Lung microvascular endothelial cell (primary cell): Measurements from ENCODE around the gene USP34. TPM values are rescaled to one million over a fixed set of nuclear protein-coding genes. Genes with fewer than 3 reads are reported as not detected.
"Not testable (repeated sequence)": the region's sequence is repeated elsewhere in the genome, so short reads cannot be mapped to it uniquely, and the experiment has no call there.

Source experiments
- DNase-seq, 2 donors: peaks; one replicate each; pipeline versions ENCODE4 v3.0.0 to v3.0.0-alpha.2; 2010; ENCODE audit warnings: low read depth in 2 of 2
- total RNA-seq: library from RNA; depleted of rRNA; stranded (reverse); fragments of >200 nt; gene quantifications from 2 replicates; pipeline ENCODE4 v1.2.1, GENCODE V29; 2014

Gene USP34
- total RNA-seq, 1 donor from 2014 or later, result 91.5 TPM

- peak in 1 of 2 donors; percentile 67 for DNase-seq
Observed at GRCh38 chr2:61254536-61254935, 216.4 kb downstream of the USP34 start.

- peak in 1 of 2 donors; percentile 19 for DNase-seq
Observed at GRCh38 chr2:61253136-61253535, 217.8 kb downstream of the USP34 start.

- DNase-seq, result no peak
Observed at GRCh38 chr2:61252031-61252430, 218.9 kb downstream of the USP34 start.

DNA sequence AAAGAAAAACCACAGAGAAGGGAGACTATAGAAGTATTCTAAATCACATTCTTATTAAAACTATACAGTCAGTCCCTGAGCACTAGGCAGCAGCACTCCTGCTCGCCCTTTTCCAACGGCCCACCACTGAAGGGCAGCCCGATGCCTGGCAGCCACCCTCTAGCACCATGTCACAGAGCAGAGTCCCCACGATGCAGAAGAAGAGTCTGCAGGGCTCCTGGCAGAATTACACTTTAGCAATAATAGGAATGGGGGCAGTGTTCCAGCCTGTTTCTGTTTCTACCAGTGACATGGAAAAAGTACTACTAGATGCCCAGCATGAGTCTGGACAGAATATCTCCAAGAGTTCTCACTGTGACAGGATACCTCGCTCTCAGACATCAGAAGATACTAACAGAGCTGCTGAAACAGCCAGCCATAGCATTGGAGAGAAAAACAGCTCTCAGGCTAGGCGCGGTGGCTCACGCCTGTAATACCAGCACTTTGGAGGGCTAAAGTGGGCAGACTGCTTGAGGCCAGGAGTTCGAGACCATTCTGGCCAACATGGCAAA, 221.3 kb downstream of the USP34 start:
- DNase-seq, result no peak

DNA sequence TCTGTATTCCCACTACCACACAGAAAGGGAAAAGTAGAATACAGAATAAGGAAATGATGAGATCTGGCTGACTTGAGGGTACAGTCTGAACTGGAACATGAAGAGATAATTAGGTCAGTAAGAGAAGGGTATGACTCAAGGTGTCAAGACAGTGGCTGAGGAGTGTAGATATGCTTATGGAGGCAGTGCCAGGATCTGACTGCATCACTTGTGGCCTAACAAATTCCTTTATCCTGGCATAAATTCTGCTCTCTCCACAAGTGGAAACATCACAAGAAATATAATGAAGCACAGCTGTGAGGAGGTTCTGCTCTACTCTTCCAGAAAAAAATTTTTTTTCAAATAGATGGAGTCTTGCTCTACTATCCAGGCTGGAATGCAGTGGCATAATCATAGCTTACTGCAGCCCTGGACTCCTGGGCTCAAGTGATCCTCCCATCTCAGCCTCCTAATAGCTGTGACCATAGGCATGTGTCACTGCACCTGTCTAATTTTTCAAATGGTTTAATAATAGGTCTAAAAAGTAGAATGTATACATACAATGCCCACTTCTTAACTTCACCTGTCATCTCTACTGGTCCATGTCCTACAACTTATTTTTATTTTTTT, 223.6 kb downstream of the USP34 start:
- DNase-seq, result peak in 1 of 2 donors; percentile 20

GRCh38 chr2:61244694-61245093, 226.2 kb downstream of the USP34 start:
- DNase-seq, result no peak

DNA sequence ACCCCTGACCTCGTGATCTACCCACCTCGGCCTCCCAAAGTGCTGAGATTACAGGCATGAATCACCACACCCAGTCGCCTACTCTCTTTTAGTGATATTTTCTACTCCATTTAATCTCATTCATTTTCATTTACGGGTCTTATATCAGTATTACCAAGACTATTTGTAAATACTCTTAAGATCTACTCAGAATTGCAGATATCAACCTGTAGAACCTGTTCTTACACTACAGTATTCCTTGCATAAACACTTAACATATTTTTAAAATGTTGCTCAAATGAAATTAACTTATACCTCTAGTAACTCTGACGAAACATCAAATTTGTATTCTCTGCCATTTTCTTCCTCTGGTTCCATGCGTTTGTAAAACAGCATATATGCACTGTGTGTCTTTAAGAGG, 229.6 kb downstream of the USP34 start:
- no peak for DNase-seq

- DNase-seq, result peak in 1 of 2 donors; percentile 18
Observed at GRCh38 chr2:61238219-61239012, 232.5 kb downstream of the USP34 start.

DNA sequence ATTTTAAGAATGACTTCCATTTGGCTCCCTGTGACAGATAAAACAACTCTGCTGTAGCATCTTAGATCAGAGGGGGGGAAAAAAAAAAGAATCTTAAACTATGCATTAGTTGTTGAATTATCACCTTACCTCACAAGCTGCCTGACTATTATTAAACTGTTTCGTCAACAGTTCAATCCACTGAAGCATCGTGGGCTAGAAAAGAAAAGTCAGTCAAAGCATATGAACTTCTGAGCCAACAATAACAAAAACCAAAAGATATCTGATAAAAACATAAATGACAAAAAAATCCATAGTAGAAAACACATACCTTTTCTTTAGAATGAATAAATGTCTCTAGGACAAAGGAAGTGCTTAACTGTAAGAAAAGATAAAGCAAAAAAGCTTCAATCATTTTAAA, 235.2 kb downstream of the USP34 start:
- DNase-seq, result peak in 1 of 2 donors; percentile 61

- no peak for DNase-seq
Observed at GRCh38 chr2:61233581-61233980, 237.3 kb downstream of the USP34 start.

DNA sequence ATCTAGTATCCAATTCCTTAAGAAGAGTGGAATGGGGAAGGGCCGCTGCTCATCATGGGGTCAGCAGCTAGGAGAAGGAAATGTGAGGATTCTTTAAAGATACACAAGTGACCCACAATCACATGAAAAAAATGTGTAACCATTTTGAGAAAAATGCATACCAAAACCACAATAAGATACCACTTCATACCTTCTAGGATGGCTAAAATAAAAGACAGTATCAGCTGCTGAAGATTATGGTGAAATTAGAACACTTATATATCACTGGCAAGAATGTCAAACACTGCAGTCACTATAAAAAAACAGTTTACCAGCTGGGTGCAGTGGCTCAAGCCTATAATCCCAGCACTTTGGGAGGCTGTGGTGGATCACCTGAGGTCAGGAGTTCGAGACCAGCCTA, 241.0 kb downstream of the USP34 start:
- DNase-seq, result no peak

DNA sequence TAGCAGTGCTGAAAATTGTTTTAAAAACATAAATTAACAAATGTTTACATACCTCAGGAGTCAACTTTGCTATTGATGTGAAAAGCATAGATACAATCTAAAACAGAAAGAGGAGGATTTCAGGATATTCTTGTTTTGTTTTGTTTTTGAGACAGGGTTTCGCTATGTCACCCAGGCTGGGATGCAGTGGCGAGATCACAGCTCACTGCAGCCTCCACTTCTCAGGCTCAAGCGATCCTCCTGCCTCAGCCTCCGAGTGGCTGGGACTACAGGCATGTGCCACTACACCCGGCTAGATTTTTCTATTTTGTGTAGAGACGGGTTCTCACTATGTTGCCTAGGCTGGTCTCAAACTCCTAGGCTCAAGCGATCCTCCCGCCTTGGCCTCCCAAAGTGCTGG, 248.3 kb downstream of the USP34 start:
- DNase-seq, result no peak

GRCh38 chr2:61221819-61222218, 249.1 kb downstream of the USP34 start:
- DNase-seq, result no peak

- no peak for DNase-seq
Observed at GRCh38 chr2:61220768-61221167, 250.1 kb downstream of the USP34 start.

GRCh38 chr2:61218817-61219170, 252.1 kb downstream of the USP34 start:
- DNase-seq, result no peak

DNA sequence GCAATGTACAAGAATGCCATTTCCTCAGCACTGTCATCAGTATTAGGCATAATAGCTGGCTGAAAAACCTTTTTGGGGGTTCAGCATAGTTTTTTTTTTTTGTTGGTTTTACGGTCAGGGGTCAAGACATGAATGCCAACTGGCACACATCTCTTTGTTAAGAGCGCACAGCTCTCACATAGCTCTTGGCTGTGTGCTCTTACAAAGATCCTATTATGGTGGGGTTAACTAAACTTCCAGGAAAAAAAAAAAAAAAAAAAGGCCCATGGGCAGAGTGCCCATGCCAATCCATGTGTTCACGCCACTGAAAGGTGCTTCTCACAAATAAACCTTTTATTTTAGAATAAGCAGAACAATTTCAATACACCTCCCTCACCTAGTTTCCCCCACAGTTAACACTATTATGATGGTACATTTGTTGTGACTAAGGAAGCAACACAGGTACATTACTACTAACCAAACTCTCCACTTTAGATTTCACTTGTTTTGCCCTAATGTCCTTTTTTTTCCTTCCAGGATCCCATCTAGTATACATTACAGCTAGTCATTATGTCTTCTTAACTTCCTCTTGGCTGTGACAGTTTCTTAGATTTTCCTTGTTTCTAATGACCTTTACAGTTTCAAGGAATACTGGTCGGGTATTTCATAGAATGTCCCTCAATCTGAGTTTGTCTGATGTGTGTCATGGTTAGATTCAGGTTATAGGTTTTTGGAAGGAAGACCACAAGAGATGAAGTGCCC, 252.6 kb downstream of the USP34 start:
- no peak for DNase-seq

DNA sequence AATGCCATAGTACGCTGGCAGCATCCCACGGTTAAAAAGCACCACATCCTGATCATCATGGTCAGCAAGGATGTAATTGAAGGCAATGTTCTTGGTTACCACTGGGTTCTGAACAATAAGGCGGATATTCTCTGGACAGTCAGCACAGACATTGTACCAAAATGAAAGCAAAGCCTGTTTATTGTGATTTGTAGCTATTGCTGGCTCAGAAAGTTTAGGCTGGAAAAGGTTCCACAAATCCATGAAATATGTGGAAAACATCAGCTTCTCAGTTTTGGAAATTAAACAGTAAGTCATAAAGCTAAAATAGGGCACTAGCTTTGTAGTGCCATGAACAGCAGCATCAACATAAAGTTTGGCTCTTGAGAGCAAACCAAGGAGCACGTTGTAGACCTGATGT, 256.7 kb downstream of the USP34 start:
- no peak for DNase-seq

DNA sequence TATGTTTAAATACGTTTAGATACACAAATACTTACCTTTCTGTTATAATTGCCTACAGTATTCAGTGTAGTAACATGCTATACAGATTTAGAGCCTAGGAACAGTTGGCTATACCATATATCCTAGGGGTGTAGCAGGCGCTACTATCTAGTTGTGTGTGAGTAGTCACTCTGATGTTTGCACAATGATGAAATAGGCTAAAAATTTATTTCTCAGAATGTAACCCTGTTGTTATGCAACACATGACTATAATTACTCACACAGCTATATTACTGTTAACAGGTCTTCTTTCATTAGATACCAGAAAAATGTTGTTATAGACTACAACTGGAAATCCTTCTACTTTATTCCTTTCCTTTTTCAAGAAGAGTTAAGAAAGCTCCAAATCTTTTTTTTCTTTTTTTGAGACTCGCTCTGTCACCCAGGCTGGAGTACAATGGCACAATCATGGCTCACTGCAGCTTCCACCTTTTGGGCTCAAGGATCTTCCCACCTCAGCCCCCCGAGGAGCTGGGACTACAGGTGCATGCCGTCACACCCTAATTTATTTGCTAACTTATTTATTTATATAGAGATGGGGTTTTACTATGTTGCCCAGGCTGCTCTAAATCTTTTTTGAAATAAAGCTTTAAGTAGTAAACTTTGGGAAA, 260.4 kb downstream of the USP34 start:
- DNase-seq, result no peak

- no peak for DNase-seq
Observed at GRCh38 chr2:61205132-61205531, 265.8 kb downstream of the USP34 start.

GRCh38 chr2:61196671-61197070, 274.2 kb downstream of the USP34 start:
- no peak for DNase-seq

DNA sequence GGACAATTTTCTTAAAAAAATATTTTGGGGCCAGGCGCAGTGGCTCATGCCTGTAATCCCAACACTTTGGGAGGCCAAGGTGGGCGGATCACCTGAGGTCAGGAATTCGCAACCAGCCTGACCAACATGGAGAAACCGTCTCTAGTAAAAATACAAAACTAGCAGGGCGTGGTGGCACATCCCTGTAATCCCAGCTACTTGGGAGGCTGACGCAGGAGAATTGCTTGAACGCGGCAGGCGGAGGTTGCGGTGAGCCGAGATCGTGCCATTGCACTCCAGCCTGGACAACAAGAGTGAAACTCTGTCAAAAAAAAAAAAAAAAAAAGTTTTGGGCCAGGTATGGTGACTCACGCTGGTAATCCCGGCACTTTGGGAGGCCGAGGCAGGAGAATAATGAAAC, 276.2 kb downstream of the USP34 start:
- not testable (repeated sequence) for DNase-seq
